Esophagus muscularis mucosa (tissue), 3 donors: ENCODE results near the gene RABL2B.

Experiments
- EP300 ChIP-seq: sonication (generic); formaldehyde crosslinking; IDR thresholded peaks from one replicate; pipeline ENCODE4 v1.6.1; 2017; ENCODE audit warnings: antibody characterized with exemption
- TF ChIP-seq, protein P1 (sequence below), 3 experiments: fragments of 200-600 bp in 2 of 3; fragments of 450-650 bp in 1 of 3; sonication (generic) in 2 of 3; IDR thresholded peaks; one replicate each; pipeline ENCODE4 v1.5.1; 2017 to 2019; ENCODE audit warnings: antibody characterized with exemption in 3 of 3, mild to moderate bottlenecking in 2 of 3, moderate library complexity in 1 of 3

DNA sequence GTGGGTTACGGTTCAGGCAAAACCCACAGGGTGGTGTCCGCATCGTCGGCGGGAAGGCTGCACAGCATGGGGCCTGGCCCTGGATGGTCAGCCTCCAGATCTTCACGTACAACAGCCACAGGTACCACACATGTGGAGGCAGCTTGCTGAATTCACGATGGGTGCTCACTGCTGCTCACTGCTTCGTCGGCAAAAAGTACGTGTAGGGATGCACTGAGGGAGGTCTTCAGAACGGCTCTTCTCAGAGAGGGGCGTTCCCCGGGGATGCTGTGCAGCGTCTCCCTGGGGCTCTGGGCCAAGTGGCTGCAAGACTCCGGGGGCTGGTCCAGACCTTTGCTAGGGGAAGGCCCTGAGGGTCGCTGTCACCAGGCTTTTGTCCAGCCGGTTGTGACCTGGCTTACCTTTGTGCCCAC is 44.2 kb downstream of the RABL2B start:
- TF ChIP-seq, protein P1, sequence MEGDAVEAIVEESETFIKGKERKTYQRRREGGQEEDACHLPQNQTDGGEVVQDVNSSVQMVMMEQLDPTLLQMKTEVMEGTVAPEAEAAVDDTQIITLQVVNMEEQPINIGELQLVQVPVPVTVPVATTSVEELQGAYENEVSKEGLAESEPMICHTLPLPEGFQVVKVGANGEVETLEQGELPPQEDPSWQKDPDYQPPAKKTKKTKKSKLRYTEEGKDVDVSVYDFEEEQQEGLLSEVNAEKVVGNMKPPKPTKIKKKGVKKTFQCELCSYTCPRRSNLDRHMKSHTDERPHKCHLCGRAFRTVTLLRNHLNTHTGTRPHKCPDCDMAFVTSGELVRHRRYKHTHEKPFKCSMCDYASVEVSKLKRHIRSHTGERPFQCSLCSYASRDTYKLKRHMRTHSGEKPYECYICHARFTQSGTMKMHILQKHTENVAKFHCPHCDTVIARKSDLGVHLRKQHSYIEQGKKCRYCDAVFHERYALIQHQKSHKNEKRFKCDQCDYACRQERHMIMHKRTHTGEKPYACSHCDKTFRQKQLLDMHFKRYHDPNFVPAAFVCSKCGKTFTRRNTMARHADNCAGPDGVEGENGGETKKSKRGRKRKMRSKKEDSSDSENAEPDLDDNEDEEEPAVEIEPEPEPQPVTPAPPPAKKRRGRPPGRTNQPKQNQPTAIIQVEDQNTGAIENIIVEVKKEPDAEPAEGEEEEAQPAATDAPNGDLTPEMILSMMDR (IDR thresholded peaks at IDR 0.05), result no peak
- TF ChIP-seq EP300, result no peak
